SH-SY5Y (cell line): ENCODE data around the gene RSRC1.

Source experiments
- GATA2 ChIP-seq: IDR thresholded peaks from 2 replicates; pipeline ENCODE4 v1.6.1; 2011; ENCODE audit warnings: mild to moderate bottlenecking, low read depth, low read length
- GATA3 ChIP-seq: IDR thresholded peaks from 2 replicates; pipeline ENCODE4 v1.6.1; 2011; ENCODE audit warnings: low read depth, mild to moderate bottlenecking, low read length, moderate library complexity

- no peak for TF ChIP-seq GATA3
- TF ChIP-seq GATA2, result no peak
Observed at GRCh38 chr3:158569794-158570193, 459.9 kb downstream of the RSRC1 start.
